DOHH2 (cell line): ENCODE measurements around the gene BSPH1.
"Not testable (repeated sequence)": the region's sequence is repeated elsewhere in the genome, so short reads cannot be mapped to it uniquely, and the experiment has no call there.

Experiments
- H3F3A ChIP-seq: fragments of 200-600 bp; sonication (generic), shearing (Covaris generic); 2 replicates; pipeline ENCODE4 v1.6.0; 2016; ENCODE audit warnings: antibody characterized with exemption, mild to moderate bottlenecking; ENCODE audit not compliant: control insufficient read depth, insufficient read depth
- H3K27ac ChIP-seq: fragments of 200-600 bp; sonication (generic); 2 replicates; pipeline ENCODE4 v1.5.1; 2014; ENCODE audit warnings: low read depth, mild to moderate bottlenecking, low read length, moderate library complexity
- H3K27me3 ChIP-seq: fragments of 200-600 bp; sonication (generic); 2 replicates; pipeline ENCODE4 v1.6.1; 2014; ENCODE audit warnings: mild to moderate bottlenecking, low read length, mixed read lengths; ENCODE audit not compliant: control insufficient read depth
- H3K36me3 ChIP-seq: fragments of 200-600 bp; sonication (generic); 2 replicates; pipeline ENCODE4 v1.6.1; 2014; ENCODE audit warnings: mild to moderate bottlenecking, low read length, moderate library complexity, mixed read lengths; ENCODE audit not compliant: control insufficient read depth
- H3K4me1 ChIP-seq: fragments of 200-600 bp; sonication (generic); 2 replicates; pipeline ENCODE4 v1.6.1; 2014; ENCODE audit warnings: mild to moderate bottlenecking, low read length, mixed read lengths; ENCODE audit not compliant: control insufficient read depth
- H3K4me2 ChIP-seq: fragments of 200-600 bp; sonication (generic); 2 replicates; pipeline ENCODE4 v1.6.0; 2014; ENCODE audit warnings: mild to moderate bottlenecking, low read length, moderate library complexity
- H3K4me3 ChIP-seq: fragments of 200-600 bp; sonication (generic); 2 replicates; pipeline ENCODE4 v1.5.1; 2014; ENCODE audit warnings: mild to moderate bottlenecking, low read length, mixed read lengths
- H3K79me2 ChIP-seq: fragments of 200-600 bp; sonication (generic); 2 replicates; pipeline ENCODE4 v1.6.1; 2014; ENCODE audit warnings: mild to moderate bottlenecking, low read length, mixed read lengths; ENCODE audit not compliant: control insufficient read depth
- H3K9me2 ChIP-seq: fragments of 200-600 bp; sonication (generic); replicated peaks from 2 replicates; pipeline ENCODE4 v1.6.1; 2014; ENCODE audit warnings: mild to moderate bottlenecking, low read length, mixed read lengths; ENCODE audit not compliant: control insufficient read depth
- H3K9me3 ChIP-seq: fragments of 200-600 bp; sonication (generic); 2 replicates; pipeline ENCODE4 v1.6.1; 2014; ENCODE audit warnings: antibody characterized with exemption, low read length, mixed read lengths; ENCODE audit not compliant: control insufficient read depth, insufficient read depth
- H4K20me1 ChIP-seq: fragments of 200-600 bp; sonication (generic); 2 replicates; pipeline ENCODE4 v1.6.0; 2014; ENCODE audit warnings: low read depth, mild to moderate bottlenecking, antibody characterized with exemption, low read length, moderate library complexity; ENCODE audit not compliant: control insufficient read depth, insufficient read depth
- EZH2phosphoT487 ChIP-seq: fragments of 200-600 bp; sonication (generic); IDR thresholded peaks from 2 replicates; pipeline ENCODE4 v1.6.1; 2017; ENCODE audit warnings: borderline replicate concordance, mild to moderate bottlenecking, antibody characterized with exemption, low read length, moderate library complexity, mixed read lengths
- TF ChIP-seq, protein P1 (sequence below): fragments of 200-600 bp; sonication (generic); IDR thresholded peaks from one replicate; pipeline ENCODE4 v1.5.1; 2014; ENCODE audit warnings: antibody characterized with exemption, mild to moderate bottlenecking, low read depth, low read length; ENCODE audit not compliant: poor library complexity, severe bottlenecking

BSPH1 gene

DNA sequence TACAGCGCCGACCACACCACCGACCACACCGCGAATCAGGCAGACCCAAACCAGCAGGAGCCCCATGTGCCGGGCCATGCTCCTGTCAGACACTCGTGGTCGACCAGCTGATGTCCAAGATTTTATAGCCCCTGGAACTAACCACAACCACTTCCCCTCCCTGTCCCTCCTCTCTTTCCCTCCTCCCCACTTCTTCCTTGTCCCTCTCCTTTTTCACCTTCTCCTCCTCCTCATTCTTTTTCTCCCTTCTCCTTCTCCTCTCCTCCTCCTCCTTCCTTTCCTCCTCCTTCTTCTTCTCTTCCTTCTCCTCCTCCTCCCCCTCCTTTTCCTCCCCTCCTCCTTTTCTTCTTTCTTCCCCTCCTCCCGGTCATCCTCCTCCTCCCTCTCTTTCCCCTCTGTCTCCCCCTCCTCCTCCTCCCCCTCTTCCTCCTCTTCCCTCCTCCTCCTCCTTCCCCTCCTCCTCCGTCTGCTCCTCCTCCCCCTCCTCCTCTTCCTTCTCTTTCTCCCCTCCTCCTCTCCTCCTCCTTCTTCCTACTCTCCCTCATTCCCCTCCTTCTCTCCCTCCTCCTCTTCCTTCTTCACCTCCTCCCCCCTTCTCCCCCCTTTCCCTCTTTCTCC, 670 bp downstream of the BSPH1 start:
- TF ChIP-seq, protein P1, sequence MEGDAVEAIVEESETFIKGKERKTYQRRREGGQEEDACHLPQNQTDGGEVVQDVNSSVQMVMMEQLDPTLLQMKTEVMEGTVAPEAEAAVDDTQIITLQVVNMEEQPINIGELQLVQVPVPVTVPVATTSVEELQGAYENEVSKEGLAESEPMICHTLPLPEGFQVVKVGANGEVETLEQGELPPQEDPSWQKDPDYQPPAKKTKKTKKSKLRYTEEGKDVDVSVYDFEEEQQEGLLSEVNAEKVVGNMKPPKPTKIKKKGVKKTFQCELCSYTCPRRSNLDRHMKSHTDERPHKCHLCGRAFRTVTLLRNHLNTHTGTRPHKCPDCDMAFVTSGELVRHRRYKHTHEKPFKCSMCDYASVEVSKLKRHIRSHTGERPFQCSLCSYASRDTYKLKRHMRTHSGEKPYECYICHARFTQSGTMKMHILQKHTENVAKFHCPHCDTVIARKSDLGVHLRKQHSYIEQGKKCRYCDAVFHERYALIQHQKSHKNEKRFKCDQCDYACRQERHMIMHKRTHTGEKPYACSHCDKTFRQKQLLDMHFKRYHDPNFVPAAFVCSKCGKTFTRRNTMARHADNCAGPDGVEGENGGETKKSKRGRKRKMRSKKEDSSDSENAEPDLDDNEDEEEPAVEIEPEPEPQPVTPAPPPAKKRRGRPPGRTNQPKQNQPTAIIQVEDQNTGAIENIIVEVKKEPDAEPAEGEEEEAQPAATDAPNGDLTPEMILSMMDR: no peak
- TF ChIP-seq EZH2phosphoT487: no peak
- no peak overlapping the region for H3K4me2 ChIP-seq
- no peaks in the 10 kb centered on the region for H4K20me1 ChIP-seq
- H3K36me3 ChIP-seq: no peaks in the 10 kb centered on the region
- H3K4me1 ChIP-seq: no peaks in the 10 kb centered on the region
- H3K4me3 ChIP-seq: no peak overlapping the region
- no peaks in the 10 kb centered on the region for H3K9me3 ChIP-seq
- no peaks in the 10 kb centered on the region for H3K79me2 ChIP-seq
- H3K9me2 ChIP-seq: no peaks in the 10 kb centered on the region
- 0 out of 2 replicates have a peak, but pooled peaks cover 3% of the 10 kb centered on the region for H3K27me3 ChIP-seq
- H3F3A ChIP-seq: no peaks in the 10 kb centered on the region
- no peak overlapping the region for H3K27ac ChIP-seq

- no peaks in the 10 kb centered on the region for H4K20me1 ChIP-seq
- H3K4me3 ChIP-seq: no peak overlapping the region
- no peaks in the 10 kb centered on the region for H3K9me2 ChIP-seq
- no peaks in the 10 kb centered on the region for H3F3A ChIP-seq
- no peak for TF ChIP-seq EZH2phosphoT487
- TF ChIP-seq, protein P1: no peak
- no peaks in the 10 kb centered on the region; the same call in 1 of the 2 replicates for H3K9me3 ChIP-seq
- no peaks in the 10 kb centered on the region for H3K4me1 ChIP-seq
- H3K27me3 ChIP-seq: peaks cover 5% of the 10 kb centered on the region; the same call in 1 of the 2 replicates
- H3K27ac ChIP-seq: no peak overlapping the region
- H3K4me2 ChIP-seq: no peak overlapping the region
- no peaks in the 10 kb centered on the region for H3K79me2 ChIP-seq
- H3K36me3 ChIP-seq: no peaks in the 10 kb centered on the region
Observed at GRCh38 chr19:47973529-47973928, 18.4 kb downstream of the BSPH1 start.

DNA sequence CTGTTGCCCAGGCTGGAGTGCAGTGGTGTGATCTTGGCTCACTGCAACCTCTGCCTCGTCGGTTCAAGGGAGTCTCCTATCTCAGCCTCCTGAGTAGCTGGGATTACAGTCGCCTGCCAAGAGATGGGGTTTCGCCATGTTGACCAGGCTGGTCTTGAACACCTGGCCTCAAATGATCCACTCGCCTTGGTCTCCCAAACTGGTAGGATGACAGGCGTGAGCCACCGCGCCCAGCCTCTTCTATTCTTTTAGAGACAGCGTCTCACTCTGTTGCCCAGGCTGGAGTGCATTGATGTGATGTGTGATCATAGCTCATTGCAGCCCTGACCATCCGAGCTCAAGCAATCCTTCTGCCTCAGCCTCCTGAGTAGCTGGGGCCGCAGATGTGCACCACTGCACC, 36.0 kb downstream of the BSPH1 start:
- H3K27me3 ChIP-seq, H3K27ac ChIP-seq, H3K36me3 ChIP-seq, H3K4me3 ChIP-seq, H4K20me1 ChIP-seq, H3K9me3 ChIP-seq, H3K9me2 ChIP-seq, H3K79me2 ChIP-seq, H3K4me2 ChIP-seq, H3F3A ChIP-seq, H3K4me1 ChIP-seq: not testable (repeated sequence)

GRCh38 chr19:47952132-47952531, 39.8 kb downstream of the BSPH1 start:
- H4K20me1 ChIP-seq, H3K27ac ChIP-seq, H3K36me3 ChIP-seq, H3K79me2 ChIP-seq, H3K4me2 ChIP-seq, H3K9me2 ChIP-seq, H3K4me1 ChIP-seq, H3K27me3 ChIP-seq, H3F3A ChIP-seq, H3K4me3 ChIP-seq, H3K9me3 ChIP-seq: not testable (repeated sequence)
